Measurements from ENCODE around the gene AP2A2. TPM values are rescaled to one million over a fixed set of nuclear protein-coding genes. Genes with fewer than 3 reads are reported as not detected.

The AP2A2 gene
- total RNA-seq, 1 experiment from 2014 or later = 39.4 TPM

DNA sequence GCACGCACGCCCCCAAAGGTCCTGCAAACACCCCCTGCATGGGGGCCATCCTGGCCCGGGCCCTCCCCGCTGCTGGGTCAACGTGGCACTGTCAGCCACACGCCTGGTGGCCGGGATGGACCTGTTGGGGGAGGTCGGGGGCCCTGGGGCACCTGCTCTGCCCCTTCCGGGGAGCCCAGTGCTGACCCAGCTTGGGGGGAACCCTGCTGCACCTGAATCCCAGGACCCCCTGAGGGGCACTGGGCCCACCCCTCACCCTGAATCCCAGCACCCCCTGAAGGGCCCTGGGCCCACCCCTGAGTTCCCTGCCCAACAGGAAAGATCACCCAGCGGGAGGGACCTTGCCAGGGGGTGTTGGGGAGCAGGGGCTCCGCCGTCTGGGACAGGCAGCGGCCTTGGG is 111.3 kb downstream of the AP2A2 start:
- no TSS peak for BruUV-seq (replicated peaks)
- H3K4me2 ChIP-seq = peak overlapping the region; percentile 31
- H3K9me3 ChIP-seq (ENCODE audit: insufficient read depth, low read depth) = no peaks in the 10 kb centered on the region
- H4K20me1 ChIP-seq (ENCODE audit: insufficient read depth) = no peaks in the 10 kb centered on the region
- no peaks in the 10 kb centered on the region for H3K27me3 ChIP-seq (ENCODE audit: insufficient read depth, low read depth)
- DNase-seq = no peak
- H3K79me2 ChIP-seq (ENCODE audit: low read depth) = no peaks in the 10 kb centered on the region
- no peaks in the 10 kb centered on the region for H3K36me3 ChIP-seq (ENCODE audit: low read depth)
- H3K4me1 ChIP-seq (replicated peaks; ENCODE audit: insufficient read depth) = peaks cover 30% of the 10 kb centered on the region
- no peaks in the 10 kb centered on the region for H3K9me2 ChIP-seq (ENCODE audit: insufficient read depth)
- intact Hi-C loops (cut with micrococcal nuclease; ENCODE audit: unreplicated experiment) = no loop called here
- no peaks in the 10 kb centered on the region; the same call in 1 of the 2 replicates for H3F3A ChIP-seq (ENCODE audit: insufficient read depth, low read depth)
- ChIA-PET POLR2A (ENCODE audit: unreplicated experiment) (no interaction called here), CTCF (no interaction called here)
- no peak for TF ChIP-seq EZH2 (IDR thresholded peaks at IDR 0.05; ENCODE audit: low read depth)
- TF ChIP-seq, protein P1, sequence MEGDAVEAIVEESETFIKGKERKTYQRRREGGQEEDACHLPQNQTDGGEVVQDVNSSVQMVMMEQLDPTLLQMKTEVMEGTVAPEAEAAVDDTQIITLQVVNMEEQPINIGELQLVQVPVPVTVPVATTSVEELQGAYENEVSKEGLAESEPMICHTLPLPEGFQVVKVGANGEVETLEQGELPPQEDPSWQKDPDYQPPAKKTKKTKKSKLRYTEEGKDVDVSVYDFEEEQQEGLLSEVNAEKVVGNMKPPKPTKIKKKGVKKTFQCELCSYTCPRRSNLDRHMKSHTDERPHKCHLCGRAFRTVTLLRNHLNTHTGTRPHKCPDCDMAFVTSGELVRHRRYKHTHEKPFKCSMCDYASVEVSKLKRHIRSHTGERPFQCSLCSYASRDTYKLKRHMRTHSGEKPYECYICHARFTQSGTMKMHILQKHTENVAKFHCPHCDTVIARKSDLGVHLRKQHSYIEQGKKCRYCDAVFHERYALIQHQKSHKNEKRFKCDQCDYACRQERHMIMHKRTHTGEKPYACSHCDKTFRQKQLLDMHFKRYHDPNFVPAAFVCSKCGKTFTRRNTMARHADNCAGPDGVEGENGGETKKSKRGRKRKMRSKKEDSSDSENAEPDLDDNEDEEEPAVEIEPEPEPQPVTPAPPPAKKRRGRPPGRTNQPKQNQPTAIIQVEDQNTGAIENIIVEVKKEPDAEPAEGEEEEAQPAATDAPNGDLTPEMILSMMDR (conservative IDR thresholded peaks at IDR 0.05) = no peak
- no peak overlapping the region for H3K4me3 ChIP-seq
- no peak overlapping the region for H2AFZ ChIP-seq
- H3K27ac ChIP-seq = no peak overlapping the region

DNA sequence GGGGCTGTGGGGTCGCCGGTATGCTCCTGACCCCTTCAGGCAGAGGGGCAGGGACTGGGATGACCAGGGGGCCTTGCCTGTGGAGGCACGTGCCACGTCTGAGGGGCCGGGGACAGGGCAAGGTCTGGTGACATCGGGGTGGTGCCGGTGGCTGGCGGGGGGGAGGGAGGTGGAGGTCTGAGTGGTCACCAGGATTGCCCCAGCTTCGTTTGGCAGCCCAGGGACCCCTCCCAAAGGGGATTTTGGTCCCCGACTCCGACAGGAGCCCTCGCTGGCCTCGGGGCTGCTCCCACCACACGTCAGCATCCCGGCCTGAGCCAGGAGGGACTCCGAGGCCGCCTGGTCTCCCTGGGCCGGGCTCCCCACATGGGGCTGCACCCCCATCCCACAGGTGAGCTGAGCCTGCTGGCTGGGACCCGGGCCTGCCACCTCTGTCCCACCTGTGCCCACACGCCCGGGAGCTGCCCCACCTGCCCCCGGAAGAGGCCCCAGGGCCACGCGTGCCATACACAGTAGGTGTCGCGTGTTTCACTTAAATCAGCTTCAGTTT is 111.9 kb downstream of the AP2A2 start:
- DNase-seq = no peak
- no peak for TF ChIP-seq EZH2 (IDR thresholded peaks at IDR 0.05; ENCODE audit: low read depth)
- TF ChIP-seq, protein P1 (conservative IDR thresholded peaks at IDR 0.05) = no peak
- peaks cover 34% of the 10 kb centered on the region for H3K4me1 ChIP-seq (replicated peaks; ENCODE audit: insufficient read depth)
- CTCF ChIA-PET = no interaction called here
- no peak overlapping the region for H3K27ac ChIP-seq
- no peaks in the 10 kb centered on the region for H3K79me2 ChIP-seq (ENCODE audit: low read depth)
- no peak overlapping the region for H3K4me2 ChIP-seq
- no peak overlapping the region for H3K4me3 ChIP-seq
- H3K9me2 ChIP-seq (ENCODE audit: insufficient read depth) = no peaks in the 10 kb centered on the region
- H3K36me3 ChIP-seq (ENCODE audit: low read depth) = no peaks in the 10 kb centered on the region
- H2AFZ ChIP-seq = no peak overlapping the region
- no TSS peak for BruUV-seq (replicated peaks)
- no peaks in the 10 kb centered on the region for H3K9me3 ChIP-seq (ENCODE audit: insufficient read depth, low read depth)
- intact Hi-C loops (cut with micrococcal nuclease; ENCODE audit: unreplicated experiment) = no loop called here
- H3K27me3 ChIP-seq (ENCODE audit: insufficient read depth, low read depth) = no peaks in the 10 kb centered on the region
- no peaks in the 10 kb centered on the region for H4K20me1 ChIP-seq (ENCODE audit: insufficient read depth)
- no peaks in the 10 kb centered on the region; the same call in 1 of the 2 replicates for H3F3A ChIP-seq (ENCODE audit: insufficient read depth, low read depth)
- POLR2A ChIA-PET (ENCODE audit: unreplicated experiment) = no interaction called here

- no peak overlapping the region for H3K4me3 ChIP-seq
- no peaks in the 10 kb centered on the region for H3K36me3 ChIP-seq (ENCODE audit: low read depth)
- H2AFZ ChIP-seq = no peak overlapping the region
- no peak for TF ChIP-seq EZH2 (IDR thresholded peaks at IDR 0.05; ENCODE audit: low read depth)
- TF ChIP-seq, protein P1 (conservative IDR thresholded peaks at IDR 0.05) = no peak
- no TSS peak for BruUV-seq (replicated peaks)
- ChIA-PET CTCF (interaction anchor here (0.7 kb wide), 1 partner anchor 48 kb away, joined by 3 read pairs; no protein-coding TSS in a partner anchor), POLR2A (ENCODE audit: unreplicated experiment) (no interaction called here)
- no peaks in the 10 kb centered on the region for H3K79me2 ChIP-seq (ENCODE audit: low read depth)
- no peak overlapping the region for H3K27ac ChIP-seq
- no peaks in the 10 kb centered on the region for H3K9me3 ChIP-seq (ENCODE audit: insufficient read depth, low read depth)
- intact Hi-C loops (cut with micrococcal nuclease; ENCODE audit: unreplicated experiment) = no loop called here
- H3K4me1 ChIP-seq (replicated peaks; ENCODE audit: insufficient read depth) = peaks cover 34% of the 10 kb centered on the region
- no peaks in the 10 kb centered on the region for H3K9me2 ChIP-seq (ENCODE audit: insufficient read depth)
- no peak overlapping the region for H3K4me2 ChIP-seq
- no peak for DNase-seq
- no peaks in the 10 kb centered on the region for H3K27me3 ChIP-seq (ENCODE audit: insufficient read depth, low read depth)
- no peaks in the 10 kb centered on the region; the same call in 1 of the 2 replicates for H3F3A ChIP-seq (ENCODE audit: insufficient read depth, low read depth)
- H4K20me1 ChIP-seq (ENCODE audit: insufficient read depth) = no peaks in the 10 kb centered on the region
Measured at GRCh38 chr11:1038361-1038760, 112.7 kb downstream of the AP2A2 start.

Measured in PC-9 (cell line).